Ishikawa (cell line): ENCODE data around the gene RIPOR3.

Experiments
- CEBPB ChIP-seq: IDR thresholded peaks from 2 replicates; pipeline ENCODE4 v1.6.1; 2012
- CREB1 ChIP-seq: IDR thresholded peaks from 2 replicates; pipeline ENCODE4 v1.6.1; 2012; ENCODE audit warnings: low read depth
- EGR1 ChIP-seq: IDR thresholded peaks from 2 replicates; pipeline ENCODE4 v1.6.1; 2012
- EP300 ChIP-seq: IDR thresholded peaks from 2 replicates; pipeline ENCODE4 v1.6.1; 2012; ENCODE audit warnings: borderline replicate concordance
- FOXM1 ChIP-seq: IDR thresholded peaks from 2 replicates; pipeline ENCODE4 v1.6.1; 2012; ENCODE audit warnings: low read depth, borderline replicate concordance
- MAX ChIP-seq: IDR thresholded peaks from 2 replicates; pipeline ENCODE4 v1.6.1; 2012
- NFIC ChIP-seq: IDR thresholded peaks from 2 replicates; pipeline ENCODE4 v1.6.1; 2012
- RAD21 ChIP-seq: IDR thresholded peaks from 2 replicates; pipeline ENCODE4 v1.6.1; 2012; ENCODE audit warnings: low read depth
- REST ChIP-seq: IDR thresholded peaks from 2 replicates; pipeline ENCODE4 v1.6.1; 2012; ENCODE audit warnings: low read depth, mild to moderate bottlenecking
- TAF1 ChIP-seq: IDR thresholded peaks from 2 replicates; pipeline ENCODE4 v1.6.1; 2012; ENCODE audit warnings: low read depth, mild to moderate bottlenecking
- TCF12 ChIP-seq: IDR thresholded peaks from 2 replicates; pipeline ENCODE4 v1.6.1; 2012; ENCODE audit warnings: low read depth
- TEAD4 ChIP-seq: IDR thresholded peaks from 2 replicates; pipeline ENCODE4 v1.6.1; 2012
- USF1 ChIP-seq: IDR thresholded peaks from 2 replicates; pipeline ENCODE4 v1.6.1; 2012
- YY1 ChIP-seq: IDR thresholded peaks from 2 replicates; pipeline ENCODE4 v1.6.1; 2012; ENCODE audit warnings: low read depth
- ZBTB7A ChIP-seq: IDR thresholded peaks from 2 replicates; pipeline ENCODE4 v1.6.1; 2012; ENCODE audit warnings: low read depth

Gene RIPOR3

GRCh38 chr20:50551288-50551687 lies 140.1 kb downstream of the RIPOR3 start:
- TF ChIP-seq NFIC (no peak), EGR1 (no peak), TCF12 (no peak), USF1 (no peak), CEBPB (no peak), ZBTB7A (no peak), CREB1 (no peak), TAF1 (no peak)

GRCh38 chr20:50550531-50550930 lies 140.8 kb downstream of the RIPOR3 start:
- TF ChIP-seq YY1: no peak
- TF ChIP-seq CREB1: no peak
- TF ChIP-seq CEBPB: no peak
- no peak for TF ChIP-seq TAF1
- no peak for TF ChIP-seq REST
- TF ChIP-seq MAX: no peak
- no peak for TF ChIP-seq USF1

GRCh38 chr20:50548396-50548795 lies 142.9 kb downstream of the RIPOR3 start:
- TF ChIP-seq EGR1 (no peak), CEBPB (no peak), ZBTB7A (no peak), FOXM1 (no peak), TAF1 (no peak), TCF12 (no peak), MAX (no peak), TEAD4 (no peak), EP300 (no peak), RAD21 (no peak)

GRCh38 chr20:50547964-50548363 lies 143.4 kb downstream of the RIPOR3 start:
- no peak for TF ChIP-seq MAX
- TF ChIP-seq RAD21: no peak
- TF ChIP-seq EP300: no peak
- TF ChIP-seq CREB1: no peak
- TF ChIP-seq TEAD4: no peak
- TF ChIP-seq USF1: no peak
- TF ChIP-seq YY1: no peak
- TF ChIP-seq NFIC: no peak

GRCh38 chr20:50546729-50547314 lies 144.5 kb downstream of the RIPOR3 start:
- TF ChIP-seq EGR1: no peak
- TF ChIP-seq RAD21: no peak
- TF ChIP-seq TAF1: no peak
- no peak for TF ChIP-seq MAX
- no peak for TF ChIP-seq CREB1
- TF ChIP-seq CEBPB: no peak
- TF ChIP-seq TCF12: no peak
- no peak for TF ChIP-seq USF1
- TF ChIP-seq FOXM1: no peak
- TF ChIP-seq TEAD4: no peak
- TF ChIP-seq EP300: no peak
- no peak for TF ChIP-seq NFIC
- no peak for TF ChIP-seq REST

- TF ChIP-seq TAF1 (no peak), TCF12 (no peak), FOXM1 (no peak), TEAD4 (no peak), USF1 (no peak), MAX (no peak), EP300 (no peak), CREB1 (no peak), REST (no peak), CEBPB (no peak), EGR1 (no peak), YY1 (no peak), NFIC (no peak), ZBTB7A (no peak), RAD21 (no peak)
Measured at GRCh38 chr20:50545126-50545525, 146.2 kb downstream of the RIPOR3 start.
